Gastroesophageal sphincter (tissue), 4 donors: ENCODE measurements around the gene RARRES2. TPM values are rescaled to one million over a fixed set of nuclear protein-coding genes. Genes with fewer than 3 reads are reported as not detected.

Experiments
- ATAC-seq: fragments of 150-250 bp; one replicate; pipeline ENCODE4 v1.9.1; 2016; ENCODE audit warnings: mild to moderate bottlenecking, moderate library complexity
- H3K27ac ChIP-seq, 4 donors: fragments of 200-600 bp; sonication (generic) in 3 of 4; 1 replicate in 3 of 4; 2 replicates in 1 of 4; pipeline ENCODE4 v1.5.1; 2016 to 2019
- H3K27me3 ChIP-seq: fragments of 200-600 bp; sonication (generic); one replicate; pipeline ENCODE4 v1.5.1; 2019
- H3K36me3 ChIP-seq, 2 donors: fragments of 200-600 bp; sonication (generic); one replicate each; pipeline ENCODE4 v1.5.1; 2019; ENCODE audit warnings: control low read depth in 1 of 2
- H3K4me1 ChIP-seq, 3 donors: fragments of 200-600 bp; sonication (generic); 1 replicate in 2 of 3; 2 replicates in 1 of 3; pipeline ENCODE4 v1.5.1; 2016 to 2019; ENCODE audit warnings: control low read depth in 2 of 3
- H3K4me3 ChIP-seq, 2 donors: fragments of 200-600 bp; sonication (generic); one replicate each; pipeline ENCODE4 v1.5.1; 2019; ENCODE audit warnings: mild to moderate bottlenecking in 1 of 2, moderate library complexity in 1 of 2
- H3K9me3 ChIP-seq, 3 donors: fragments of 200-600 bp; sonication (generic); one replicate each; pipeline ENCODE4 v1.5.1; 2017 to 2019; ENCODE audit warnings: control low read depth in 2 of 3
- CTCF ChIP-seq, 4 experiments: fragments of 200-600 bp in 2 of 4; fragments of 450-650 bp in 2 of 4; sonication (generic) in 1 of 4; IDR thresholded peaks; one replicate each; pipeline ENCODE4 v1.5.1; 2017 to 2019; ENCODE audit warnings: antibody characterized with exemption in 4 of 4, mild to moderate bottlenecking in 2 of 4, moderate library complexity in 2 of 4
- EP300 ChIP-seq: sonication (generic); formaldehyde crosslinking; IDR thresholded peaks from one replicate; pipeline ENCODE4 v1.6.1; 2017; ENCODE audit warnings: antibody characterized with exemption, mild to moderate bottlenecking
- POLR2A ChIP-seq, 2 donors: fragments of 450-650 bp; IDR thresholded peaks; one replicate each; pipeline ENCODE4 v1.6.1; 2017; ENCODE audit warnings: antibody characterized with exemption in 2 of 2, mild to moderate bottlenecking in 2 of 2, moderate library complexity in 1 of 2
- POLR2AphosphoS5 ChIP-seq: sonication (generic); formaldehyde crosslinking; IDR thresholded peaks from one replicate; pipeline ENCODE4 v1.6.1; 2017; ENCODE audit warnings: antibody characterized with exemption
- WGBS, 2 donors: methylation state at CpG; one replicate each; pipeline ENCODE4 v1.1.5; 2018; ENCODE audit warnings: low coverage in 1 of 2; 5-methylcytosine and 5-hydroxymethylcytosine counted together
- total RNA-seq, 4 donors: library from RNA; depleted of rRNA; stranded (reverse); fragments of >200 nt; gene quantifications; one replicate each; pipeline ENCODE4 v1.1.0, GENCODE V29; 2016

The RARRES2 gene
- total RNA-seq, 4 donors from 2014 or later, result 152 to 341 (median 157) TPM

- Histone ChIP-seq H3K36me3 (peaks cover 0 to 52% of the 10 kb centered on the region in 2 donors), H3K4me3 (no peak overlapping the region), H3K27ac (no peak overlapping the region)
Measured at GRCh38 chr7:150325901-150326300, 15.5 kb downstream of the RARRES2 start.

GRCh38 chr7:150325110-150325611, 16.3 kb downstream of the RARRES2 start:
- Histone ChIP-seq H3K9me3 (no peaks in the 10 kb centered on the region), H3K4me3 (no peak overlapping the region), H3K27ac (peak overlapping the region in 1 of 4 donors; percentile 89), H3K27me3 (peaks cover 4% of the 10 kb centered on the region), H3K4me1 (peaks cover 0 to 35% (median 9%) of the 10 kb centered on the region in 3 donors), H3K36me3 (peaks cover 0 to 45% of the 10 kb centered on the region in 2 donors)
- peak; percentile 48 for ATAC-seq
- WGBS, 2 donors, result 95% methylated on average over 4 to 8 of the region's 10 CpGs
- TF ChIP-seq EP300 (no peak), CTCF (IDR thresholded peaks at IDR 0.05) (no peak), POLR2A (IDR thresholded peaks at IDR 0.05) (no peak), POLR2AphosphoS5 (no peak)

More at GRCh38 chr7:150325901-150326300, 15.5 kb downstream of the RARRES2 start:
- no peak for ATAC-seq
- Histone ChIP-seq H3K9me3 (no peaks in the 10 kb centered on the region), H3K27me3 (peaks cover 4% of the 10 kb centered on the region), H3K4me1 (peaks cover 0 to 35% (median 9%) of the 10 kb centered on the region in 3 donors)
- 96 to 100% methylated on average over 5 to 6 of the region's 6 CpGs for WGBS, 2 donors
- TF ChIP-seq EP300 (no peak), POLR2A (IDR thresholded peaks at IDR 0.05) (no peak), CTCF (IDR thresholded peaks at IDR 0.05) (no peak), POLR2AphosphoS5 (no peak)

GRCh38 chr7:150324373-150324961, 17.0 kb downstream of the RARRES2 start:
- TF ChIP-seq EP300 (no peak), CTCF (IDR thresholded peaks at IDR 0.05) (no peak), POLR2AphosphoS5 (no peak), POLR2A (IDR thresholded peaks at IDR 0.05) (no peak)
- WGBS, 2 donors, result 67 to 86% methylated on average over 7 of the region's 12 CpGs
- H3K4me3 ChIP-seq, result peak overlapping the region in 1 of 2 donors; percentile 89
- peaks cover 0 to 38% of the 10 kb centered on the region in 2 donors for H3K36me3 ChIP-seq
- H3K4me1 ChIP-seq, result peaks cover 0 to 35% (median 9%) of the 10 kb centered on the region in 3 donors
- H3K27ac ChIP-seq, result peak overlapping the region in 2 of 4 donors; percentile 86 to 89
- peaks cover 4% of the 10 kb centered on the region for H3K27me3 ChIP-seq
- ATAC-seq, result no peak
- H3K9me3 ChIP-seq, result no peaks in the 10 kb centered on the region

GRCh38 chr7:150323682-150324372, 17.6 kb downstream of the RARRES2 start:
- peaks cover 0 to 31% of the 10 kb centered on the region in 2 donors for H3K36me3 ChIP-seq
- peak; percentile 19 for ATAC-seq
- peak overlapping the region; percentile 80 to 89 for H3K4me3 ChIP-seq
- TF ChIP-seq POLR2A (IDR thresholded peaks at IDR 0.05), result no peak
- TF ChIP-seq CTCF (IDR thresholded peaks at IDR 0.05), result no peak
- no peak for TF ChIP-seq POLR2AphosphoS5
- no peak for TF ChIP-seq EP300
- 20 to 38% methylated on average over 4 of the region's 16 CpGs for WGBS, 2 donors
- no peaks in the 10 kb centered on the region for H3K9me3 ChIP-seq
- peaks cover 0 to 35% (median 9%) of the 10 kb centered on the region in 3 donors for H3K4me1 ChIP-seq
- peaks cover 4% of the 10 kb centered on the region for H3K27me3 ChIP-seq
- H3K27ac ChIP-seq, result peak overlapping the region; percentile 62 to 89 (median 86)
